Skin of body (tissue), 2 donors: Measurements from ENCODE around the gene RDH16. TPM values are rescaled to one million over a fixed set of nuclear protein-coding genes. Genes with fewer than 3 reads are reported as not detected.
A peak's percentile ranks its signal among the peaks of the same experiment; 100 is the strongest.
"Not testable (repeated sequence)": the region's sequence is repeated elsewhere in the genome, so short reads cannot be mapped to it uniquely, and the experiment has no call there.

Experiments used
- DNase-seq: peaks from one replicate; lab custom pipeline; 2025; lab: John Stamatoyannopoulos, UW
- total RNA-seq: library from RNA; depleted of rRNA; stranded (reverse); fragments of >200 nt; gene quantifications from one replicate; pipeline ENCODE4 v1.2.3, GENCODE V29; 2014

RDH16 gene
- total RNA-seq, 1 donor from 2014 or later = 0.69 TPM

DNA sequence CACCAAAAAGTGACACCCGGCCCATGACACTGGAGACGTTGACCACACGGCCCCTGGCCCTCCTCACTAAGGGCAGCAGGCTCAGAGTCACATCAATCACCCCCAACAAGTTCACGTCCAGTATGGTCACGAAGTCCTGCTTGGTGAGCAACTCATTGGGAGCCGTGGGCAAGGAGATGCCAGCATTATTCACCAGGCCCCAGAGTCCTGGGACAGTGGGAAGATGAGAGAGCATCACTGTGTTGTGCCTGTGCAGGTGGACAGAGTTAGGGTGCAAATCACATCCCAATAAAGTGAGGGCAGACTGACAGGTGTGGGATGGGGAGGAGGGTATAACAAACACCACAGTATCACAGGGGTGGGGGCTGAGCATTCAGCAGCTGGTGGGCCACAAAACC lies 2.5 kb downstream of the RDH16 start:
- no peak for DNase-seq

DNA sequence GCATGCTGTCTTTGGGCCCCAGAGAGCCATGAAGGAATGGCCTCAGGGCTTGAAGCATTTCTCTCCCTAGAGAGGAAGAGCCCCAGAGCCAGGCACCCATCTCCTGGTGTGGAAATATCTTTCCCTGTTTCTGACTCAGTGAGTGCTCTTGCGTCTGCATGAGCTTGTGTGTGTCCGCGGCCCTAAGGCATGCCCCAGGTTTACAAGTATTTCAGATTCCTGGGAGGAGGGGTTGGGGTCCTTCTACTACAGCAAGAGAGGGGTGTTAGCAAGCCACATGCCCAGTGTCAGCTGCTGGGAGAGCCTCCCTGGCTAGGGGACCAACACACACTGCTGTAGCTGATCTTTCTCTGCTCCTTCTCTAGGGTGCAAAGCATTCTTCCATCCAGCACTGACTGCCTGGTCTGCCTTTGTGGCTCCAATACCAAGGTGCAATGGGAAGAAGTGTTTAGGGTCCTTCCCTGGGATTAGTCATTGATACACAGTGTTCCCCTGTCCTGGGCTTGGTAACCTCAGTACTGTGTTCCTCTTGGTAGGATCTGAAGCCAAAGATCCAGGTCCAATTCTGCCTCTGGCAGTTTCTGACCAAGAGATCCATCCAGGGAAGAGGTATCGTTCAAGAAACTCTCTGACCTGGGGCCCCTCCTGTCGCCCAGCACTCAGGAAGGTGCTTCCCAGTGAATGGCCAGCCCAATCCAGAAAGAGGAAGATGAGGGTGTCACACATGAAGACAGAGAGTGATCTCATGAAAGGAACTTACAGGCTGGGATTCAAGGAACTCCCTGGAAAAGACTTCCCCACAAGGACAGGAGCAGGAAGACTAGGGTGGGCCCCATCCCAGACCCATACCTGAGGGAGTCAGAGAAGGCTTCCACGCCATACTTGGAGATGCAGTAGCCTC lies 3.1 kb downstream of the RDH16 start:
- no peak for DNase-seq

DNA sequence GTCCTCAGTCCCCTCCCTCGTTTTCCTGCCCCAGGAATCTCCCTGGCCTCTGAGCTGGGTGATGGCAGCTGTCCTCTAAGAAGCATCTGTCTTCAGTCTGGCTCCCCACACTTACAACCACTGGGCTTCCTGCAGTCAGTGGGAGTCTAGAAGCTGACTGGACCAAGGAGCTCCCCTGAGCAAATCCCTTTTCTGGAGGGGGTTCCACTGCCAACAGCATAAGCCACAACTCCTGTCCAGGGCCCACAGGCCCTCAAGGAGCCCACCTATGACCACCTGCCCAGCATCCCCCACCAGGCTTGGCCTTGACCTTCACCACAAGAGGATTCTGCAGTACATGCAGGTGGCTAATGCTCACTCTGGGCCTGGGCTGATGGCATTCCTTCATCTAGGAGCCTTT lies 4.1 kb downstream of the RDH16 start:
- no peak for DNase-seq

- DNase-seq = no peak
These were observed 5.6 kb downstream of the RDH16 start for GRCh38 chr12:56951582-56952339.

GRCh38 chr12:56948881-56949280 lies 8.5 kb downstream of the RDH16 start:
- DNase-seq = no peak

DNA sequence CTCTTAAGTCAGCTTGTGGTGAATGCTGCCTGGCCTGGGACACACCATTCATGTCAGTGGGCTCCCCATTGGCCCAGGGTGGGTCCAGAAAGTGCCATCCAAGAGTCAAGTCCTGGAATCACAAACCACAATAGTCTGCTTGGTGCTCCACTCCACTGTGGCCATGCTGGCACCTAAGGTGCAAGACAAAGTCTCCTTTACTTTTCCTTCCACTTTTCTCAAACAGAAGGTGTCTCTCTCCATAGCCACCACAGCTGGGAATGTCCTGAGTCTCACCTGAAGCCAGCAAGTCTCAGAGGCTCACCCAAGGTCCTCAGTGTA lies 9.0 kb downstream of the RDH16 start:
- DNase-seq = no peak

- no peak for DNase-seq
These were observed 9.6 kb downstream of the RDH16 start for GRCh38 chr12:56947633-56948456.

DNA sequence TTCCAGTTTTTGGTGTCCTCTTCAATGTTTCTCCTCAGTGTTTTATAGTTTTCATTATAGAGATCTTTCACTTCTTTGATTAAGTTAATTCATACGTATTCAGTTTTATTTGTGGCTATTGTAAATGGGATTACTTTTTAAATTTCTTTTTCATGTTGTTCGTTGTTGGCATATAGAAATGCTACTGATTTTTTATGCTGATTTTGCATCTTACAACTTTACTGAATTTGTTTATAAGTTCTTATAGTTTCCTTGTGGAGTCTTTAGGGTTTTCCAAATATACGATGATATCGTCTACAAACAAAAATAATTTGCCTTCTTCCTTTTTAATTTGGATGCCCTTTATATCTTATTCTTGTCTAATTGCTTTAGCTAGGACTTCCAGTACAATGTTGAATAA lies 13.5 kb downstream of the RDH16 start:
- no peak for DNase-seq

DNA sequence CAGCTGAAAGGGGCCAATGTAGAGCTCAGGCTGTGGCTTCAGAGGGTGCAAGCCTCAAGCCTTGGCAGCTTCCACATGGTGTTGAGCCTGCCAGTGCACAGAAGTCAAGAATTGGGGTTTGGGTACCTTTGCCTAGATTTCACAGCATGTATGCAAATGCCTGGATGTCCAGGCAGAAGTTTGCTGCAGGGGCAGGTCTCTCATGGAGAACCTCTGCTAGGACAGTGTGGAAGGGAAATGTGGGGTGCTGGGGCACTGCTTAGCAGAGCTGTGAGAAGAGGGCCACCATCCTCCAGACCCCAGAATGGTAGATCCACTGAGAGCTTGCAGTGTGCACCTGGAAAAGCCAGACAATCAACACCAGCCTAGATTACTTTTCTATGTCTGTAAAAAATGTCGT lies 14.0 kb downstream of the RDH16 start:
- not testable (repeated sequence) for DNase-seq

DNA sequence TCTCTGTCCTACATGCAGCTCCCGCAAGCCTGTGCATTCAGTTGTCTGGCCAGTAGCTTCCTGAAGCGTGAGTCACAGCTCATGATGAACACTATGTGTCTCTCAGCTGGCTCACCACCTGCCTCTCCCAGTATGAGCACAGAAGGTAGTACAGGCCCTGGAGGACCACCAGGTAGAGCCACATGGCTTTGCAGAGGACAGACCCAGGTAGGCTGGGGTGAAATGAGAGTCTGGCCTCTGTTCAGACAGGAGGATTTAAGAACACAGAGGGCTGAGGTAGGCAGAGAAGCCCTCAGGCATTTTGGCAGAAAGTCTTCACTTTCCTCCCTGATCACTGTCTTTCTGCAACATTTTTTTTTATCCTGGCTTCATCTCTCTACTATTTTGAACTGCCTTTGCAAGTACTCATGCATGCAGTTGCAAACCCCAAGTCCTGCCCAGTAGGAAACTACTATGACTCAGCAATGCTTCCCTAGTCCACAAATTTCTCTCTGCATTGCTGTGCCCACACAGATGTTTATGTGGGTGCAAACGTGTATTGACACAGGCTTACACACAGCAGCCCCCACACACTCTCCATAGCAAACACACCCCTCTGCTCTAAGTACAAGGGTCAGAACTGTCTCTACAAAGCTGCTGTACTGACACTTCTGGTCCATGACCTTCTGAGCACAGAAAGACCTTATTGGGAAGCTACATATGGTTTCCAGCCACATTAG lies 15.9 kb downstream of the RDH16 start:
- DNase-seq = no peak

DNA sequence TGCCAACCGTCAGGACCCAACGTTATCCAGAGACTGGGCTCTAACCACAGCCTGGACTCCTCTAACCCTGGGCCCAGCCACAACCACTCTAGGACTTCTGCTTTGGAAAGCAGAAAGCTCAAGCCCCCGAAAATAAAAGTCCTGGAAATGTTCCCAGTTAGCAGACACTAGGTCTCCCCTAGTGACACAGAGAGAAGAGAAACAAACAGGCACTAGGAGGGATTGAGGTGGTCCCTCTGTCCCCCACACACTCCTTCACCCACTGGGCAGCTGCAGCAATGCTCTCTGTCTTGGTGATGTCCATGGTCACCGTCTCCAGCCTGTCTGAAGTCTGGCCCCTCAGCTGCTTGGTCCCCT lies 16.5 kb downstream of the RDH16 start:
- DNase-seq = not testable (repeated sequence)

DNA sequence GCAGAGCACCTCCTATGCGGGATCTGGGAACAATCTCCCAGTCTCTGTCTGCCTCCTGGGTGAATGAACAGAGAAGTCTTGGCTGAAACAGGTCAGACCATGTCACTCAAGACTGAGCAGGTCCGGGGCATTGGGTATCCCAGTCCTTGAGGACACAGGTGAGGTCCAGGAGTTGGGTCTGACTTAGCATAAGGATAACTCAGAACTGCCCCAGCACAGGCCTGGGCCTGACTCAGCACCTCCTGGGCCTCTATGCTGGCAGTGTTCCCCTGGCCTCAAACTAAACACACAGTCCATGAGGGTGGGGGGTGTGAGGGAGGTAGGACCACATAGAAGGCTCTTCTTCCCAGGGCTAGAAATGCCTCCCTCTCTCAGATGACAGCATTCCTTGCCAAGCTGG lies 21.7 kb downstream of the RDH16 start:
- DNase-seq = no peak

DNA sequence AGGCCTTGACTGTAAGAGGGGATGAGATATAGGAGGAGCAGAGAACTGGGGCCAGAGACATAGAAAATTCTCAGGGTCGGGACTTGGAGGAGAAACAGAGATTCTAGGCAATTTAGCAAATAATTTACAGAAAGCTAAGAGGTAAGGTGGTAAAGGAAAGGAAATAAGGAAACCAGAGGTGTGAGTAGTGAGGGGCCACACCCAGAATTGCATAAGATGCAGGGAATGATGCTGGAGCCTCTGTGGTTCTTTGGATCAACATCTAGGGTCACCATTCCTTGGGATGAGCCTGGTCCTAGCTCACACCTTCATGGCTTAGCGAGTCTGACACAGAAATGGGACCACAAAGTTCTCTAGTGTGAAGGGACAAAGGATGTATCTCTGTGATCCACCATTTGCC lies 22.3 kb downstream of the RDH16 start:
- no peak for DNase-seq

DNA sequence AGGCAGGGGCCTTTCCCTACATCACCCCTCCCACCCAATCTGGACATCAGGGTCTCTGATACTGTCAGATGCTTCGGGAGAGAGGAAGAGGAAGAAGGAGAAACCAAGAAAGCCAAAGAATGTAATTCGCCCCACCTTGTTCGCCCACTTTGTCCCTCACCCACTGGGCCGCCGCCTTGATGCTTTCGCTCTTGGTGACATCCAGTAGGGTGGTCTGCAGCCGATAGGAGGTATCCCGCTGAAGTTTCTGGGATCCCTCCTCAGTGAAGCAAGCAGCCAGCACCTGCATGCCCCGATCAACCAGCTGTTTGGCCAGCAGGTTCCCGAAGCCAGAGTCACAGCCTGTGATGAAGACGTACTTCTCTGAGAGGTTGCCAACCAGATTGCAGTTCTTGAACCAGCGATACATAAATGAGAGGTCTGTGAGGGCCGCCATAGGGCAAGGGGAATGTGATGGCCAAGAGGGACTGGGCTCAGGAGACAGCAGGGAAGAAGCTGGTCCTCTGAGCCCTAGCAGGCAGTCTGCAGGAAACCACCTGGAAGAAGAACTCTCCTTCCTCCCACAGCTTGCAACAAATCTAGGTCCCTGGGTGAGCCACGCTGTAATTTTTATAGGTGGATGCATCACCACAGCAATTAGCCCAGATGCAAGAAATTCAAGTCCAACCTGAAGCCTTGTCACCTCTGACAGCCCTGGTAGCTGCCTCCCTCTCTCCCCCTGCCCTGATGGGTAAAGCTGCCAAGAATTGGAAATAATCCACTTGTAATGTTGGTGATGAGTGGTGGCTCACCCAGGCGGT lies 23.4 kb downstream of the RDH16 start, which contains the start of gene SDR9C7:
Gene SDR9C7, minus strand, starts transcription at position 583 of the 800 bp plus-strand sequence. Its CDS starts 147 bp downstream, at position 436.
- no peak for DNase-seq

DNA sequence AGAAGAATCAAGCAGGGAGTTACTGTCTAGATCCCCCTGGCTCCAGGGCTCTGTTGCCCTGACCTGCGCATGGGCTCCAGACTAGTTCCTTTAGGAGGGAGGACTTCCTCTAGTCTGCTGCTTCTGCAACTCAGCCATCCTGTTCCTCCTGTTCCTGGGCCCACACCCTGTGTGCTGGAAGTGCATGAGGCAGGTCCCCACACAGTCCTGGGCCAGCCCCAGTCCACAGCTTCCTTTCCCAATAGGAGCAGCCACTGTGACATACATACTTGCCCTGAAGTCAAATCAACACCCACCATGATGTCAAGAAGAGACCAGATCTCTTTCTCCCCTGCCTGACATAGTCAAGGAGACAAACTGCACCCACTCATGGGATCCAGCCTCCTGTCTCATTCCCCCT lies 24.5 kb downstream of the RDH16 start:
- no peak for DNase-seq

DNA sequence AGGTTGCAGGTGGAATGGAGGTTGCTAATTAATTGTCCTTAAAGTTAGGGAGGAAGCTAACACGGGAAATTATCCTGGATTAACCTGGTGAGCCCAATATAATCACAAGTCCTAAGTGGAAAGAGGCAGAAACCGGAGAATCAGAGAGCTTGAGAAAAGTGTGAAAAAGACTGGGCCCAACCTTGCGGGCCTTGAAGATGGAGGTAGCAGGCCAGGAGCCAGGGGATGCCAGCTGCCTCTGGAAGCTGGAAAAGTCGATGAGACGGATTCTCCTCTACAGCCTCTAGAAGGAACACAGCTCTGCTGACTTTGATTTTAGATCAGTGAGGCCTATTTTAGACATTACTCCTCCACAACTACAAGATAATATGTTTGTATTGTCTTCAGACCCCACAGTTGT lies 25.3 kb downstream of the RDH16 start:
- DNase-seq = no peak

DNA sequence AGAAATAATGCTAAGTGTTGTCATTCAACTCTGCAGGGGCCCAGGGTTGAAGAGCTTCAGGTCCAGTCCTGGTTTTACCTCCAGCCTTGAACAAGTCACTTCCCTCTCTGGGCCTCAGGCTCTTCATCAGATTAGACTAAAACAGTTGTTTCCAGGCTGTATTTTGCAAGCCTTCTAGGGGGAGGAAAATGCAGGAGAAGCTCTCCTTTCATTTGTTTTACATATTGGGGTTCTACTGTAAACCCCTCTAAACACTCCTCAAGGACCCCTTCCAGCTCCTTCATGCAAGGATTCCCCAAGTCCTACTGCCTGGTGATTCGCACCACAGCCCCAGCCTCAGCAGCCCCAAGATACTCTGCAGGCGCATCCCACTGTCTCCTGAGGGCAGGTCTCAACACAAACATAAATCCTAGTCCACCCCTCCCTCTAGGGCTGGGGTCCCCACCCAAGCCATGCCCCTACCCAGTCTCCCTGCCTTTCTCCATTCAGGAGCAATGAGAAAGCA lies 25.9 kb downstream of the RDH16 start:
- peak; percentile 35 for DNase-seq

- DNase-seq = no peak
These were observed 27.2 kb downstream of the RDH16 start for GRCh38 chr12:56930241-56930640.

- no peak for DNase-seq
These were observed 27.6 kb downstream of the RDH16 start for GRCh38 chr12:56929780-56930179.

DNA sequence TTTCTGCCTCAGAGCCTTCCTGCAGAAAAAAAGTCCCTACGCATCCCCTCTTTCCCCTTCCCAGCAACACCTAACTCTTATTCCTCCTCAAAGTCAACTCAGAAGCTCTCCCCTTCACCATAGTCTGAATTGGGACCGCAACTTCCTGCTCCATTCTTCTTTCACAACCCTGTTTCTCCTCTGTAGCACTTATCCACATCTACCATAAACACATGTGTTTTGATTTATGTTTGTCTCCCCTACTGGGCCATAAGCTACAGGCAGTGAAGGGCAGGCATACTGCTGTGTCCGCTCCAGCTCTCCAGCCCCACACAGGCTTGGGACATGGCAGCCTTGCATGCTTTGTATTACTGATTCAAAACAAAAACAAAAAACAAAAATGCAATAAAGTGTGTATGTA lies 29.1 kb downstream of the RDH16 start:
- peak; percentile 11 for DNase-seq
